ENCODE data around the gene NRDE2. TPM values are rescaled to one million over a fixed set of nuclear protein-coding genes. Genes with fewer than 3 reads are reported as not detected.
"Not testable (repeated sequence)": the region's sequence is repeated elsewhere in the genome, so short reads cannot be mapped to it uniquely, and the experiment has no call there.

NRDE2 gene
- total and polyA plus RNA-seq, 3 donors from 2014 or later: 16.7 to 34.8 (median 31.3) TPM

DNA sequence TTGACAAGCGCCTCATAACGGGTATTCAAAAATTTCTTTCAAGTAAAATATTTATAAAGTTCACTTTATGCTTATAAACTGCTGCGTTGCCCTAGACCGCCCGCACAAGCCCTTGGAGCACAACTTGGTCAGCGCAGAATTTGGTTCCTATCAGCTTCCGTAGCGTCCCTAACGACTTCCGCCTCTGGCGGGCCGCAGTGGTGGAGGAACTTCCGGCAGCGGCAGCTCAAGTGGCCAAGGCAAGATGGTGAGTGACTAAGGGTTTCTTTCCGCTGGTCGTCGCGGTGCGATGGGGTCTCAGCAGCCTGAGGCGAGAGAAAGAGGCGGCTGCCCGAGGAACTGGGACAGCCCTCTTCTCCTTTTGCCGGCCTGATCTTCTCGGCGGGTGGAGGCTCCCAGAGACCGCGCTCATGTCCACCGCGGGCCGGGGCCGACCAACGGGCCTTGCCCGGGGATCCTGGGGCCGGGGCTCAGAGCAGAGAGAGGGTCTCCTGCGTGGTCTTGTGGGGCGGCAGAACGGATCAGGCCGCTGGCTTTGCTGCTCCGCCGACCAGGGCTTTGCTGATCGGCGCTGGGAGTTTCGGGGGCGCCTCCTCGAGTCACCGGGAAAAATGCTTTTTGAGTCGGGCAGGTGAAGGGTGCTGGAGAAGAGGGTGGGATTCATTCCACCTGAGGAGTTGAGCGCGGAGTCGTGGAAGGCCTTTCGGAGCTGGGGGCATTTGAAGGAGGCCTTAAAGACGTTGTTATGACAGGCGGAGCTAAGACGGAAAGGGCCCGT, 75.2 kb downstream of the NRDE2 start, which contains the start of gene PSMC1:
TSS of gene PSMC1 (plus strand) at position 200 of the 778 bp plus-strand sequence. CDS start at position 245, 45 bp downstream.
- Histone ChIP-seq H3K4me1 (peaks cover 8% of the 10 kb centered on the region), H3K9me3 (no peaks in the 10 kb centered on the region), H3K36me3 (ENCODE audit: low read depth, missing control alignments) (no peaks in the 10 kb centered on the region), H3K27ac (peak within 1 kb of the TSS; percentile 62 to 78), H3K4me3 (peak within 1 kb of the TSS; percentile 88 to 90), H3K27me3 (no peaks in the 10 kb centered on the region)
- DNase-seq: peak; percentile 95
- intact Hi-C loops (cut with DNase I; ENCODE audit: low total_unique reads): no loop called here
- TF ChIP-seq, protein P1, sequence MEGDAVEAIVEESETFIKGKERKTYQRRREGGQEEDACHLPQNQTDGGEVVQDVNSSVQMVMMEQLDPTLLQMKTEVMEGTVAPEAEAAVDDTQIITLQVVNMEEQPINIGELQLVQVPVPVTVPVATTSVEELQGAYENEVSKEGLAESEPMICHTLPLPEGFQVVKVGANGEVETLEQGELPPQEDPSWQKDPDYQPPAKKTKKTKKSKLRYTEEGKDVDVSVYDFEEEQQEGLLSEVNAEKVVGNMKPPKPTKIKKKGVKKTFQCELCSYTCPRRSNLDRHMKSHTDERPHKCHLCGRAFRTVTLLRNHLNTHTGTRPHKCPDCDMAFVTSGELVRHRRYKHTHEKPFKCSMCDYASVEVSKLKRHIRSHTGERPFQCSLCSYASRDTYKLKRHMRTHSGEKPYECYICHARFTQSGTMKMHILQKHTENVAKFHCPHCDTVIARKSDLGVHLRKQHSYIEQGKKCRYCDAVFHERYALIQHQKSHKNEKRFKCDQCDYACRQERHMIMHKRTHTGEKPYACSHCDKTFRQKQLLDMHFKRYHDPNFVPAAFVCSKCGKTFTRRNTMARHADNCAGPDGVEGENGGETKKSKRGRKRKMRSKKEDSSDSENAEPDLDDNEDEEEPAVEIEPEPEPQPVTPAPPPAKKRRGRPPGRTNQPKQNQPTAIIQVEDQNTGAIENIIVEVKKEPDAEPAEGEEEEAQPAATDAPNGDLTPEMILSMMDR (IDR thresholded peaks at IDR 0.05): peak in 1 of 3 experiments; percentile 30
- no peak for TF ChIP-seq POLR2A (IDR thresholded peaks at IDR 0.05)
- WGBS, 2 donors: 1% methylated on average over 35 to 55 of the region's 55 CpGs

DNA sequence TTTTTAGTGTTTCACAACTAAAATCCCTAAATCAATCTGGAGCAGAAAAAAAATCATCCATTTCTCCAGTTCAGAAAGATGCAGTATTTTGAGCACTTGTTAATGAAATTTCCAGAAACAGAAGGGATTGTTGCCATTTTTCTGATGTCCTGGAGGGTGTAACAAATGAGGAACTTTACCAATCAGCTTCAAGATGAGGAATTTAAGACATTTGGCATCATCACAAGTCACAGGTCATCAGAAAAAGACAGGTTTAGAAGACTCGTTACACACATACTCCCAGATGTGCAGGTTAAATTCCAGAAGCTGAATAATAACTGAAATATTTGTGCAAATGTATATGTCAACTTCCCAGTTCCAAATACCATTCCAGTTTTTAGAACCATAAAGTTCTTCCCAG, 75.9 kb downstream of the NRDE2 start:
- Histone ChIP-seq H3K4me1 (peaks cover 8% of the 10 kb centered on the region), H3K27me3 (no peaks in the 10 kb centered on the region), H3K4me3 (peak overlapping the region; percentile 88 to 90), H3K9me3 (no peaks in the 10 kb centered on the region), H3K36me3 (ENCODE audit: low read depth, missing control alignments) (no peaks in the 10 kb centered on the region), H3K27ac (no peak overlapping the region)
- DNase-seq: no peak
- TF ChIP-seq, protein P1 (IDR thresholded peaks at IDR 0.05): no peak
- TF ChIP-seq POLR2A (IDR thresholded peaks at IDR 0.05): no peak
- WGBS, 2 donors: 28 to 37% methylated on average over 1 of the region's 1 CpG
- intact Hi-C loops (cut with DNase I; ENCODE audit: low total_unique reads): no loop called here

DNA sequence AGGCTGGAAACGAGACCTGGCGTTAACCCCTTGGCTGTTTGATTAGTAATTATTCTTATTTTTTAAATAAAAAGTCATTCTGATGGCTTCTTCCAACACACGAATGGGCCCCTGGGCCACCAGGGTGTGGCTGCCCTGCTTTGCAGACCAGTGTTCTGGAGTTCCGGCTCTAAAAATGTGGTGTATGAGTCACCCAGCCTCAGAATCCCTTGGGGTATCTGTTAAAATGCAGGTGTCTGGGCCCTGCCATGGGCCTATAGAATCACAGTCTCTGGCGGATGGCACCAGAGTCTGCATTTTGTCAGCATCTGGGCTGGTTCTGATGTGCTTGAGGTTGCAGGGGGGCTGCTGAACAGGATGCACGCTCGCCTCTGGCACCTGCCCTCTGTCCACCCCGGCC, 77.9 kb downstream of the NRDE2 start:
- no peaks in the 10 kb centered on the region for H3K36me3 ChIP-seq (ENCODE audit: low read depth, missing control alignments)
- WGBS, 2 donors: 62 to 70% methylated on average over 8 of the region's 8 CpGs

DNA sequence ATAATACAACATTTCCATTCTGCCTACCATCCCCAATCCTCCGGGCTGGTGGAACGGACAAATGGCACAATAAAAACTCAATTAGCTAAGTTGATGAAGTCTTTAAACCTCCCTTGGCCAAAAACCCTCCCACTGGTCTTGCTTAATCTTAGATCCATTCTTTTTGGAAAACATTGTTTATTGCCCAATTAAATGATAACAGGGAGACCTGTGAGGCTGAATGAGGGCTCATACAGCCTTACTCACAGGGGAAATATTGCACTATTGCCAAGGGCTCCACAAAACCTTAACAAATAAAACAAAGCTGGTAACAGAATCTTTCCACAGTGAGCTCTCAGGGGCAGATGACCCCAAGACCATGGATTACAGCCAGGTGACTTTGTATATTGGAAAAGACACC, 83.1 kb downstream of the NRDE2 start:
- H3K36me3 ChIP-seq (ENCODE audit: low read depth, missing control alignments): no peaks in the 10 kb centered on the region
- no peaks in the 10 kb centered on the region for H3K4me1 ChIP-seq
- H3K27ac ChIP-seq: no peak overlapping the region
- intact Hi-C loops (cut with DNase I; ENCODE audit: low total_unique reads): no loop called here
- TF ChIP-seq, protein P1 (IDR thresholded peaks at IDR 0.05): no peak
- TF ChIP-seq POLR2A (IDR thresholded peaks at IDR 0.05): no peak
- H3K27me3 ChIP-seq: no peaks in the 10 kb centered on the region
- 46 to 50% methylated on average over 2 of the region's 2 CpGs for WGBS, 2 donors
- no peak for DNase-seq
- H3K9me3 ChIP-seq: no peaks in the 10 kb centered on the region
- H3K4me3 ChIP-seq: no peak overlapping the region

More for the DNA sequence above, 77.9 kb downstream of the NRDE2 start:
- Histone ChIP-seq H3K4me1 (peaks cover 8% of the 10 kb centered on the region), H3K27ac (no peak overlapping the region), H3K9me3 (no peaks in the 10 kb centered on the region), H3K27me3 (no peaks in the 10 kb centered on the region), H3K4me3 (no peak overlapping the region)
- TF ChIP-seq POLR2A (IDR thresholded peaks at IDR 0.05): no peak
- TF ChIP-seq, protein P1 (IDR thresholded peaks at IDR 0.05): no peak
- DNase-seq: no peak
- intact Hi-C loops (cut with DNase I; ENCODE audit: low total_unique reads): no loop called here

DNA sequence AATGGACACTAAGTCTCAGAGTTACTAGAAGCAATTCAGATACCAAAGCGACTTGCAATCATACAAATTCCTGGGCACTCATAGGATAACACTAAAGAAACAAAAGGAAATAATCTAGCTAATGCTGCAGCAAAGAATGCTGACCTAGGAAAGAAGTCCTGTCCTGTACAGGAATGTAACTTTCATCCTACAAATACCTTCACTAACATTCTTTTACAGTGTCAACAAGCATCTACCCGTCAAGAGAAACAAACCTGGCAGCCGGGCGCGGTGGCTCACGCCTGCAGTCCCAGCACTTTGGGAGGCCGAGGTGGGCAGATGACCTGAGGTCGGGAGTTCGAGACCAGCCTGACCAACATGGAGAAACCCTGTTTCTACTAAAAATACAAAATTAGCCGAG, 84.3 kb downstream of the NRDE2 start:
- 78 to 81% methylated on average over 10 of the region's 10 CpGs for WGBS, 2 donors
- H3K4me3 ChIP-seq; DNase-seq; H3K4me1 ChIP-seq; intact Hi-C loops (cut with DNase I; ENCODE audit: low total_unique reads); H3K27me3 ChIP-seq; H3K36me3 ChIP-seq (ENCODE audit: low read depth, missing control alignments); H3K27ac ChIP-seq; H3K9me3 ChIP-seq: not testable (repeated sequence)
